HepG2 (cell line): Measurements from ENCODE around the gene EPB41. TPM values are rescaled to one million over a fixed set of nuclear protein-coding genes. Genes with fewer than 3 reads are reported as not detected.
A peak's percentile ranks its signal among the peaks of the same experiment; 100 is the strongest.

Source experiments
- CEBPG ChIP-seq: IDR thresholded peaks from 2 replicates; pipeline ENCODE4 v1.6.1; 2016
- FOXA3 ChIP-seq: IDR thresholded peaks from 2 replicates; pipeline ENCODE4 v1.6.1; 2016; ENCODE audit warnings: missing genetic modification reagents, missing compliant biosample characterization
- FOXK2 ChIP-seq: fragments of 450-650 bp; IDR thresholded peaks from 2 replicates; pipeline ENCODE4 v1.6.1; 2016
- HOXA9 ChIP-seq: sonication (generic); formaldehyde crosslinking; IDR thresholded peaks from 2 replicates; pipeline ENCODE4 v1.8.1; 2022; ENCODE audit warnings: missing genetic modification reagents, mild to moderate bottlenecking, moderate library complexity, borderline replicate concordance
- KAT2B ChIP-seq: fragments of 150-350 bp; IDR thresholded peaks from 2 replicates; pipeline ENCODE4 v1.6.1; 2014; ENCODE audit warnings: low read depth, low read length, borderline replicate concordance
- KLF6 ChIP-seq: IDR thresholded peaks from 2 replicates; pipeline ENCODE4 v1.8.0; 2016; ENCODE audit warnings: missing biosample characterization, missing genetic modification reagents
- MBD4 ChIP-seq: IDR thresholded peaks from 2 replicates; pipeline ENCODE4 v1.6.1; 2012; ENCODE audit warnings: low read length, inconsistent platforms, borderline replicate concordance
- MTA1 ChIP-seq: sonication (generic); formaldehyde crosslinking; IDR thresholded peaks from 2 replicates; pipeline ENCODE4 v1.4.0; 2020; ENCODE audit warnings: missing genetic modification reagents, mild to moderate bottlenecking, borderline replicate concordance
- PHF5A ChIP-seq: IDR thresholded peaks from one replicate; pipeline ENCODE4 v1.6.1; 2018; ENCODE audit warnings: low read depth, missing genetic modification reagents; ENCODE audit not compliant: unreplicated experiment
- PRMT3 ChIP-seq: sonication (generic); formaldehyde crosslinking; IDR thresholded peaks from 2 replicates; pipeline ENCODE4 v1.8.1; 2022; ENCODE audit warnings: low read depth, mild to moderate bottlenecking, moderate library complexity, missing genetic modification reagents, borderline replicate concordance
- RARG ChIP-seq: sonication (generic); formaldehyde crosslinking; IDR thresholded peaks from 2 replicates; pipeline ENCODE4 v1.4.0; 2020; ENCODE audit warnings: low read depth, mild to moderate bottlenecking, missing genetic modification reagents
- RBFOX2 ChIP-seq: fragments of 200-400 bp; formaldehyde crosslinking; IDR thresholded peaks from 2 replicates; pipeline ENCODE4 v1.6.1; 2017; ENCODE audit warnings: low read depth, mild to moderate bottlenecking, low read length
- REXO4 ChIP-seq: sonication (generic); formaldehyde crosslinking; IDR thresholded peaks from 2 replicates; pipeline ENCODE4 v1.8.0; 2022; ENCODE audit warnings: missing genetic modification reagents, mild to moderate bottlenecking, borderline replicate concordance
- SRSF9 ChIP-seq: fragments of 200-400 bp; formaldehyde crosslinking; IDR thresholded peaks from 2 replicates; pipeline ENCODE4 v1.6.1; 2018; ENCODE audit warnings: borderline replicate concordance, mild to moderate bottlenecking, low read depth, low read length; ENCODE audit not compliant: insufficient read depth, poor library complexity, severe bottlenecking
- ZNF354B ChIP-seq: sonication (generic); formaldehyde crosslinking; IDR thresholded peaks from 2 replicates; pipeline ENCODE4 v1.8.0; 2022; ENCODE audit warnings: mild to moderate bottlenecking, missing genetic modification reagents
- ZNF549 ChIP-seq: sonication (generic); formaldehyde crosslinking; IDR thresholded peaks from 2 replicates; pipeline ENCODE4 v1.5.0; 2020; ENCODE audit warnings: missing genetic modification reagents
- ZNF563 ChIP-seq: sonication (generic); formaldehyde crosslinking; IDR thresholded peaks from 2 replicates; pipeline ENCODE4 v1.8.0; 2022; ENCODE audit warnings: mild to moderate bottlenecking, moderate library complexity, missing genetic modification reagents
- ZNF816 ChIP-seq: sonication (generic); formaldehyde crosslinking; IDR thresholded peaks from 2 replicates; pipeline ENCODE4 v1.8.0; 2022; ENCODE audit warnings: missing genetic modification reagents, mild to moderate bottlenecking, borderline replicate concordance
- ZNF83 ChIP-seq: sonication (generic); formaldehyde crosslinking; IDR thresholded peaks from 2 replicates; pipeline ENCODE4 v1.4.0; 2020; ENCODE audit warnings: missing genetic modification reagents, mild to moderate bottlenecking, borderline replicate concordance
- polyA plus RNA-seq, 8 experiments: library from polyadenylated mRNA; depleted of rRNA in 3 of 8; stranded (reverse) in 7 of 8; unstranded in 1 of 8; fragments of >200 nt; fragmentation: Illumina TruSeq in 4 of 8; extraction: Trizol in 4 of 8; gene quantifications; 2 replicates each; pipeline versions ENCODE4 v1.2.1 to v1.2.3, GENCODE V29; 2011 to 2016; ENCODE audit warnings: low read depth in 4 of 8, missing spikeins in 1 of 8, mixed read lengths in 1 of 8; ENCODE audit not compliant: insufficient read depth in 1 of 8
- total RNA-seq, 5 experiments: library from RNA; depleted of rRNA; stranded (reverse); fragments of >200 nt; fragmentation: Illumina TruSeq; extraction: Trizol; gene quantifications; 2 replicates each; pipeline ENCODE4 v1.2.3, GENCODE V29; 2016; ENCODE audit warnings: low read depth in 1 of 5
- TF ChIP-seq, protein P1 (sequence below): sonication (generic); formaldehyde crosslinking; IDR thresholded peaks from 2 replicates; pipeline ENCODE4 v1.5.1; 2020; ENCODE audit warnings: missing genetic modification reagents, mild to moderate bottlenecking, borderline replicate concordance
- TF ChIP-seq, protein P2 (sequence below): sonication (generic); formaldehyde crosslinking; IDR thresholded peaks from 2 replicates; pipeline ENCODE4 v1.5.1; 2020; ENCODE audit warnings: missing genetic modification reagents, mild to moderate bottlenecking, borderline replicate concordance
- TF ChIP-seq, protein P3 (sequence below): IDR thresholded peaks from 2 replicates; pipeline ENCODE4 v1.6.1; 2012; ENCODE audit warnings: low read depth, low read length, improper control_type of control experiment
- TF ChIP-seq, protein P4 (sequence below): IDR thresholded peaks from 2 replicates; pipeline ENCODE4 v1.6.1; 2016; ENCODE audit warnings: low read depth
- TF ChIP-seq, protein P5 (sequence below): sonication (generic); formaldehyde crosslinking; IDR thresholded peaks from 2 replicates; pipeline ENCODE4 v1.4.0; 2020; ENCODE audit warnings: missing genetic modification reagents

EPB41 gene
- total and polyA plus RNA-seq, 2 of the 13 experiments (the other 11 are each of a cell fraction or from before 2014, with no cell fraction given) = 34.5 to 46.7 TPM

DNA sequence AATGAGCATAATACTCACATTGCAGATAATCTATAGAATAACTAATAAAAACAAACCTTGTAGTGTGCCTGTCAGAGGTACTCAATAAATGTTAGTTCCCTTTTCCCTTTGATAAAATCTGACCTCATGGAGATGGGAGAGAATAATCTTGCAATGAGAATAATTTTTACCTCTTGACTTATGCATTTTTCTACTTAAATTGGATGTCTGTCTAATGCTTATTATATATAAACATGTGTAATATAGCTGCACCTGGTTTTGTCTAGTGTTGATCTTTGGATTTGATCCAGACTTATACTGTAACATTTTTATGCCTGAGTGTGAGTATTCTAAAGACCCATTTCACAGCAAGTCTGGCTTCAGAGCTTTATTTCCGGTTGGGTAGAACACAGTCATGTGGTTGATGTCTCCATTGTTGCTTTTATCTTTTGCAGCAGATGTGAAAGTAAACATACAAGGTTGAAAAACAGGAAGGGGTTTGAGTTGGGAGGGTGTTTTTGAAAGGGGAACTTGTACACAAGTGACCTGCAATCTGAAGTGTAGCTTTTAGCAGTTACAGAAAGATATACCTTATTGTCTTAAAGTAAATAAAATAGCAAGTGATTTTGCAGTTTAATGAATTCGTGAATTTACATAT lies 12.4 kb downstream of the EPB41 start (continued):
- TF ChIP-seq PRMT3 (CRISPR knock-in tag) (no peak), ZNF83 (no peak), MBD4 (no peak), CEBPG (CRISPR knock-in tag) (peak; percentile 51; the same call in 1 of the 2 replicates), ZNF563 (CRISPR knock-in tag) (no peak), KLF6 (CRISPR knock-in tag) (no peak), KAT2B (no peak), MTA1 (CRISPR knock-in tag) (no peak), RARG (CRISPR knock-in tag) (no peak), ZNF549 (CRISPR knock-in tag) (no peak), HOXA9 (CRISPR knock-in tag) (no peak), REXO4 (CRISPR knock-in tag) (no peak), ZNF354B (CRISPR knock-in tag) (no peak), RBFOX2 (no peak), FOXK2 (peak; percentile 29; the same call in 1 of the 2 replicates), FOXA3 (CRISPR knock-in tag) (peak; percentile 95), SRSF9 (no peak), PHF5A (CRISPR knock-in tag) (no peak), ZNF816 (CRISPR knock-in tag) (no peak)
- TF ChIP-seq, protein P1, sequence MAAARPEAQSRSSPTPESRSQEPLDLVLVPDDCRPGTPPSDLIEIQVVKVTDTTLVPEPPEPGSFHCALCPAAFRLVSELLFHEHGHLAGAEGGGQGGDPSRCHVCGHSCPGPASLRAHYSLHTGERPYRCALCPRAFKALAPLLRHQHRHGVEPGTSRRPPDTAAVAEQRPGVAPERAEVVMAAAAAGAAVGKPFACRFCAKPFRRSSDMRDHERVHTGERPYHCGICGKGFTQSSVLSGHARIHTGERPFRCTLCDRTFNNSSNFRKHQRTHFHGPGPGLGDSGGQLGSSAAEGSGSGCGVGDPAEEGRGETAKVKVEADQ (CRISPR knock-in tag) = no peak
- TF ChIP-seq, protein P2, sequence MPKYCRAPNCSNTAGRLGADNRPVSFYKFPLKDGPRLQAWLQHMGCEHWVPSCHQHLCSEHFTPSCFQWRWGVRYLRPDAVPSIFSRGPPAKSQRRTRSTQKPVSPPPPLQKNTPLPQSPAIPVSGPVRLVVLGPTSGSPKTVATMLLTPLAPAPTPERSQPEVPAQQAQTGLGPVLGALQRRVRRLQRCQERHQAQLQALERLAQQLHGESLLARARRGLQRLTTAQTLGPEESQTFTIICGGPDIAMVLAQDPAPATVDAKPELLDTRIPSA (CRISPR knock-in tag) = no peak
- TF ChIP-seq, protein P3, sequence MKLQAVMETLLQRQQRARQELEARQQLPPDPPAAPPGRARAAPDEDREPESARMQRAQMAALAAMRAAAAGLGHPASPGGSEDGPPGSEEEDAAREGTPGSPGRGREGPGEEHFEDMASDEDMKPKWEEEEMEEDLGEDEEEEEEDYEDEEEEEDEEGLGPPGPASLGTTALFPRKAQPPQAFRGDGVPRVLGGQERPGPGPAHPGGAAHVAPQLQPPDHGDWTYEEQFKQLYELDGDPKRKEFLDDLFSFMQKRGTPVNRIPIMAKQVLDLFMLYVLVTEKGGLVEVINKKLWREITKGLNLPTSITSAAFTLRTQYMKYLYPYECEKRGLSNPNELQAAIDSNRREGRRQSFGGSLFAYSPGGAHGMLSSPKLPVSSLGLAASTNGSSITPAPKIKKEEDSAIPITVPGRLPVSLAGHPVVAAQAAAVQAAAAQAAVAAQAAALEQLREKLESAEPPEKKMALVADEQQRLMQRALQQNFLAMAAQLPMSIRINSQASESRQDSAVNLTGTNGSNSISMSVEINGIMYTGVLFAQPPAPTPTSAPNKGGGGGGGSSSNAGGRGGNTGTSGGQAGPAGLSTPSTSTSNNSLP = no peak
- TF ChIP-seq, protein P4, sequence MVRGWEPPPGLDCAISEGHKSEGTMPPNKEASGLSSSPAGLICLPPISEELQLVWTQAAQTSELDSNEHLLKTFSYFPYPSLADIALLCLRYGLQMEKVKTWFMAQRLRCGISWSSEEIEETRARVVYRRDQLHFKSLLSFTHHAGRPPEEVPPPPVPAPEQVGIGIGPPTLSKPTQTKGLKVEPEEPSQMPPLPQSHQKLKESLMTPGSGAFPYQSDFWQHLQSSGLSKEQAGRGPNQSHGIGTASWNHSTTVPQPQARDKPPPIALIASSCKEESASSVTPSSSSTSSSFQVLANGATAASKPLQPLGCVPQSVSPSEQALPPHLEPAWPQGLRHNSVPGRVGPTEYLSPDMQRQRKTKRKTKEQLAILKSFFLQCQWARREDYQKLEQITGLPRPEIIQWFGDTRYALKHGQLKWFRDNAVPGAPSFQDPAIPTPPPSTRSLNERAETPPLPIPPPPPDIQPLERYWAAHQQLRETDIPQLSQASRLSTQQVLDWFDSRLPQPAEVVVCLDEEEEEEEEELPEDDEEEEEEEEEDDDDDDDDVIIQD (CRISPR knock-in tag) = peak; percentile 90
- TF ChIP-seq, protein P5, sequence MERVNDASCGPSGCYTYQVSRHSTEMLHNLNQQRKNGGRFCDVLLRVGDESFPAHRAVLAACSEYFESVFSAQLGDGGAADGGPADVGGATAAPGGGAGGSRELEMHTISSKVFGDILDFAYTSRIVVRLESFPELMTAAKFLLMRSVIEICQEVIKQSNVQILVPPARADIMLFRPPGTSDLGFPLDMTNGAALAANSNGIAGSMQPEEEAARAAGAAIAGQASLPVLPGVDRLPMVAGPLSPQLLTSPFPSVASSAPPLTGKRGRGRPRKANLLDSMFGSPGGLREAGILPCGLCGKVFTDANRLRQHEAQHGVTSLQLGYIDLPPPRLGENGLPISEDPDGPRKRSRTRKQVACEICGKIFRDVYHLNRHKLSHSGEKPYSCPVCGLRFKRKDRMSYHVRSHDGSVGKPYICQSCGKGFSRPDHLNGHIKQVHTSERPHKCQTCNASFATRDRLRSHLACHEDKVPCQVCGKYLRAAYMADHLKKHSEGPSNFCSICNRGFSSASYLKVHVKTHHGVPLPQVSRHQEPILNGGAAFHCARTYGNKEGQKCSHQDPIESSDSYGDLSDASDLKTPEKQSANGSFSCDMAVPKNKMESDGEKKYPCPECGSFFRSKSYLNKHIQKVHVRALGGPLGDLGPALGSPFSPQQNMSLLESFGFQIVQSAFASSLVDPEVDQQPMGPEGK (CRISPR knock-in tag) = peak; percentile 51; the same call in 1 of the 2 replicates
